PC-3 (cell line): ENCODE results near the gene NADK2.

Experiments
- CTCF ChIP-seq: fragments of 300-600 bp; sonication (generic); conservative IDR thresholded peaks from 2 replicates; pipeline ENCODE4 v1.5.1; 2017; ENCODE audit warnings: antibody characterized with exemption, low read depth, mild to moderate bottlenecking, low read length
- EZH2 ChIP-seq: fragments of 300-600 bp; sonication (generic); IDR thresholded peaks from one replicate; pipeline ENCODE4 v1.6.1; 2017; ENCODE audit warnings: antibody characterized with exemption, mild to moderate bottlenecking, low read length; ENCODE audit not compliant: unreplicated experiment
- EZH2phosphoT487 ChIP-seq: fragments of 300-600 bp; sonication (generic); IDR thresholded peaks from 2 replicates; pipeline ENCODE4 v1.6.1; 2018; ENCODE audit warnings: mild to moderate bottlenecking, antibody characterized with exemption, low read length, borderline replicate concordance

- TF ChIP-seq CTCF (no peak), EZH2 (no peak), EZH2phosphoT487 (no peak)
These were observed 42.1 kb downstream of the NADK2 start for GRCh38 chr5:36199620-36200019.
